GM04504 (cell line): ENCODE results near the gene ADAMTS12.

Experiments used
- DNase-seq: peaks from one replicate; pipeline ENCODE4 v3.0.0-alpha.2; 2012; ENCODE audit warnings: low read depth

ADAMTS12 gene

GRCh38 chr5:33474931-33475499, 416.8 kb downstream of the ADAMTS12 start:
- DNase-seq, result no peak

GRCh38 chr5:33474004-33474403, 417.8 kb downstream of the ADAMTS12 start:
- DNase-seq, result no peak
